Immature natural killer cell (primary cell): ENCODE results near the gene DNAJC22. TPM values are rescaled to one million over a fixed set of nuclear protein-coding genes. Genes with fewer than 3 reads are reported as not detected.
"Not testable (repeated sequence)": the region's sequence is repeated elsewhere in the genome, so short reads cannot be mapped to it uniquely, and the experiment has no call there.

Experiments
- DNase-seq, 3 donors: peaks; one replicate each; pipeline ENCODE4 v3.0.0; 2022; ENCODE audit warnings: mixed read lengths in 1 of 3
- H3K27ac Mint-ChIP-seq, 6 donors: one replicate each; pipeline ENCODE4 v1.8.0; 2020; ENCODE audit warnings: mixed read lengths in 6 of 6, mild to moderate bottlenecking in 5 of 6, inconsistent platforms in 4 of 6, moderate library complexity in 3 of 6
- H3K27me3 Mint-ChIP-seq, 3 donors: one replicate each; pipeline ENCODE4 v1.8.0; 2020 to 2021; ENCODE audit warnings: low read depth in 3 of 3, mild to moderate bottlenecking in 3 of 3, mixed read lengths in 3 of 3, moderate library complexity in 3 of 3, inconsistent platforms in 1 of 3
- H3K36me3 Mint-ChIP-seq, 3 donors: one replicate each; pipeline ENCODE4 v1.8.0; 2020; ENCODE audit warnings: mixed read lengths in 3 of 3, inconsistent platforms in 2 of 3, mild to moderate bottlenecking in 2 of 3
- H3K4me1 Mint-ChIP-seq, 2 donors: one replicate each; pipeline ENCODE4 v1.8.0; 2020; ENCODE audit warnings: inconsistent platforms in 2 of 2, mild to moderate bottlenecking in 2 of 2, mixed read lengths in 2 of 2, moderate library complexity in 1 of 2
- H3K4me3 Mint-ChIP-seq, 5 donors: one replicate each; pipeline ENCODE4 v1.8.0; 2020; ENCODE audit warnings: mild to moderate bottlenecking in 5 of 5, mixed read lengths in 5 of 5, inconsistent platforms in 3 of 5, moderate library complexity in 3 of 5
- H3K9me3 Mint-ChIP-seq, 6 donors: one replicate each; pipeline ENCODE4 v1.8.0; 2020; ENCODE audit warnings: mild to moderate bottlenecking in 6 of 6, mixed read lengths in 6 of 6, inconsistent platforms in 4 of 6, moderate library complexity in 3 of 6
- polyA plus RNA-seq, 3 donors: library from polyadenylated mRNA; unstranded; fragments of 300-500 nt; fragmentation: Illumina TruSeq; gene quantifications; one replicate each; pipeline ENCODE4 v1.2.3, GENCODE V29; 2021

DNAJC22 gene
- polyA plus RNA-seq, 3 donors from 2014 or later = not detected

DNA sequence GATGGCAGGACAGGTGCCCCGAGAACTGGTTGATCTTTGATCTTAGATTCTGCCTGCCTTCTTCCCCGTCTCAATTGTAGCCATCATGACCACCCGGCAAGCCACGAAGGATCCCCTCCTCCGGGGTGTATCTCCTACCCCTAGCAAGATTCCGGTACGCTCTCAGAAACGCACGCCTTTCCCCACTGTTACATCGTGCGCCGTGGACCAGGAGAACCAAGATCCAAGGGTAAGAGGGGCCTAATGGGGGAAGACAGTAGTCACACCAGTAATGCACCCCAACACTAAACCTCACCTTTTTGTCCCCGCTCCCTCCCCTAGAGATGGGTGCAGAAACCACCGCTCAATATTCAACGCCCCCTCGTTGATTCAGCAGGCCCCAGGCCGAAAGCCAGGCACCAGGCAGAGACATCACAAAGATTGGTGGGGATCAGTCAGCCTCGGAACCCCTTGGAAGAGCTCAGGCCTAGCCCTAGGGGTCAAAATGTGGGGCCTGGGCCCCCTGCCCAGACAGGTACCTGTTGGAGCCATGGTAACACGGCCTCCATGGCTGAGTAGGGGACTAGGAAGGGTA, 23.1 kb upstream of the DNAJC22 start:
- H3K36me3 Mint-ChIP-seq = no peaks in the 10 kb centered on the region
- peaks cover 0 to 7% (median 2%) of the 10 kb centered on the region in 3 donors for H3K27me3 Mint-ChIP-seq
- no peaks in the 10 kb centered on the region for H3K9me3 Mint-ChIP-seq
- H3K27ac Mint-ChIP-seq = peak overlapping the region in 2 of 6 donors; percentile 23 to 68
- H3K4me1 Mint-ChIP-seq = peaks cover 17 to 20% of the 10 kb centered on the region in 2 donors
- H3K4me3 Mint-ChIP-seq = peak overlapping the region; percentile 86 to 97 (median 91)
- no peak for DNase-seq

DNA sequence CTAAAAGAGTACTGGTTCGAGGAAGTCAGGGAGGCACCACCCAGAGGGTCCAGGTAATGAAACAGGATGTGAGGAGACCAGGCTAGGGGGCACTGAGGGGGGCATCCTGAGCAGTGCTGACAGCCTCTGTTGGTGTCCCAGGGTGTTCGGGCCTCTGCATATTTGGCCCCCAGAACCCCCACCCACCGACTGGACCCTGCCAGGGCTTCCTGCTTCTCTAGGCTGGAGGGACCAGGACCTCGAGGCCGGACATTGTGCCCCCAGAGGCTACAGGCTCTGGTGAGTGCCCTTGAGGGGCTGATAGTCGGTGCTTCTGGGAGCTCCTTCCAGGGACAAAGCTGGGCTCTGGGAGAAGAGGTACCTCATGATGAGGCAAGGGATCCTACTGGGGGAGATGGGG, 21.1 kb upstream of the DNAJC22 start:
- no peak overlapping the region for H3K27ac Mint-ChIP-seq
- H3K9me3 Mint-ChIP-seq = no peaks in the 10 kb centered on the region
- no peak overlapping the region for H3K4me3 Mint-ChIP-seq

GRCh38 chr12:49327368-49327767, 19.3 kb upstream of the DNAJC22 start:
- H3K4me1 Mint-ChIP-seq = peaks cover 12 to 15% of the 10 kb centered on the region in 2 donors
- no peak overlapping the region for H3K27ac Mint-ChIP-seq
- no peak overlapping the region for H3K4me3 Mint-ChIP-seq
- peaks cover 0 to 3% (median 0%) of the 10 kb centered on the region in 3 donors for H3K36me3 Mint-ChIP-seq
- no peak for DNase-seq
- no peaks in the 10 kb centered on the region for H3K9me3 Mint-ChIP-seq
- H3K27me3 Mint-ChIP-seq = peaks cover 1 to 9% (median 5%) of the 10 kb centered on the region in 3 donors

More for the DNA sequence above, 21.1 kb upstream of the DNAJC22 start:
- no peak for DNase-seq
- peaks cover 0 to 7% (median 2%) of the 10 kb centered on the region in 3 donors for H3K27me3 Mint-ChIP-seq
- H3K36me3 Mint-ChIP-seq = no peaks in the 10 kb centered on the region
- H3K4me1 Mint-ChIP-seq = peaks cover 17 to 20% of the 10 kb centered on the region in 2 donors

GRCh38 chr12:49327887-49328286, 18.8 kb upstream of the DNAJC22 start:
- Mint-ChIP-seq H3K27ac (no peak overlapping the region), H3K4me1 (peaks cover 10 to 12% of the 10 kb centered on the region in 2 donors), H3K36me3 (peaks cover 0 to 3% (median 0%) of the 10 kb centered on the region in 3 donors), H3K9me3 (no peaks in the 10 kb centered on the region), H3K4me3 (no peak overlapping the region), H3K27me3 (peaks cover 2 to 10% (median 4%) of the 10 kb centered on the region in 3 donors)
- no peak for DNase-seq

DNA sequence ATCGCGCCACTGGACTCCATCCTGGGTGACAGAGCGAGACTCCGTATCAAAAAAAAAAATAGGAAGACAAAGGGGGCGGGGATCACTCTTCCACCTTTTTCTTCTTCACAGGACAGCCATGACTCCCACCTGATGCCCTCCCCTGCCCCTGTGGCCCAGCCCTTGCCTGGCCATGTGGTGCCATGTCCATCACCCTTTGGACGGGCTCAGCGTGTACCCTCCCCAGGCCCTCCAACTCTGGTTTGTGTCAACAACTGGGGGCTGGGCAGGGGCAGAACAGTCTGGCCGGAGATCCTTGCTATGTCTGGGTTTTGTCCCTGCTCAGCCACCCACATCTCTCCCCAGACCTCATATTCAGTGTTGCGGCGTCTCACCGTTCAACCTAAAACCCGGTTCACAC, 17.9 kb upstream of the DNAJC22 start:
- Mint-ChIP-seq H3K4me3 (no peak overlapping the region), H3K27me3 (peaks cover 3 to 11% (median 3%) of the 10 kb centered on the region in 3 donors), H3K36me3 (peaks cover 0 to 3% (median 0%) of the 10 kb centered on the region in 3 donors), H3K27ac (no peak overlapping the region), H3K4me1 (peaks cover 5 to 7% of the 10 kb centered on the region in 2 donors), H3K9me3 (no peaks in the 10 kb centered on the region)
- no peak for DNase-seq

DNA sequence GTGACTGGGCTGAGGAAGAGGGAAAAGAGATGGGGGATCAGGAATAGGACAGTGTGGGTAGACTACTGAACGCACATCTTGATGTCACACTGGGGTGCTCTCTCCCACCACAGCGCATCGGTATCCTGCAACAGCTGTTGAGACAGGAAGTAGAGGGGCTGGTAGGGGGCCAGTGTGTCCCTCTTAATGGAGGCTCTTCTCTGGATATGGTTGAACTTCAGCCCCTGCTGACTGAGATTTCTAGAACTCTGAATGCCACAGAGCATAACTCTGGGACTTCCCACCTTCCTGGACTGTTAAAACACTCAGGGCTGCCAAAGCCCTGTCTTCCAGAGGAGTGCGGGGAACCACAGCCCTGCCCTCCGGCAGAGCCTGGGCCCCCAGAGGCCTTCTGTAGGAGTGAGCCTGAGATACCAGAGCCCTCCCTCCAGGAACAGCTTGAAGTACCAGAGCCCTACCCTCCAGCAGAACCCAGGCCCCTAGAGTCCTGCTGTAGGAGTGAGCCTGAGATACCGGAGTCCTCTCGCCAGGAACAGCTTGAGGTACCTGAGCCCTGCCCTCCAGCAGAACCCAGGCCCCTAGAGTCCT, 16.6 kb upstream of the DNAJC22 start:
- H3K27ac Mint-ChIP-seq = no peak overlapping the region
- DNase-seq = no peak

DNA sequence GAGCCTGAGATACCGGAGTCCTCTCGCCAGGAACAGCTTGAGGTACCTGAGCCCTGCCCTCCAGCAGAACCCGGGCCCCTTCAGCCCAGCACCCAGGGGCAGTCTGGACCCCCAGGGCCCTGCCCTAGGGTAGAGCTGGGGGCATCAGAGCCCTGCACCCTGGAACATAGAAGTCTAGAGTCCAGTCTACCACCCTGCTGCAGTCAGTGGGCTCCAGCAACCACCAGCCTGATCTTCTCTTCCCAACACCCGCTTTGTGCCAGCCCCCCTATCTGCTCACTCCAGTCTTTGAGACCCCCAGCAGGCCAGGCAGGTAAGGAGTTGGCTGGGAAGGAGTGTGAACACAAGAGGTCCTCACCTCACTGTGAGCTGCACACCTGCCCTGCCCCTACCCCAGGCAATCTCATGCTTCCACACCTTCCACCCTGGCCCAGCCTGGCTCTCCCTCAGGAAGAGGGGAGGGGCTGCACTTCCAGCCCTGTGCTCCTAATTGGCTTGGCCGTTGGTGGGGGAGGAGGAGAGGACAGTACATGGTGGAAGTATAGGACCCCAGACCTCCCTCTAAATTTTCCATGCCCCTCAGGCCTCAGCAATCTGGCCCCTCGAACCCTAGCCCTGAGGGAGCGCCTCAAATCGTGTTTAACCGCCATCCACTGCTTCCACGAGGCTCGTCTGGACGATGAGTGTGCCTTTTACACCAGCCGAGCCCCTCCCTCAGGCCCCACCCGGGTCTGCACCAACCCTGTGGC, 15.9 kb upstream of the DNAJC22 start:
- DNase-seq = no peak
- Mint-ChIP-seq H3K27ac (no peak overlapping the region), H3K4me3 (no peak overlapping the region), H3K9me3 (no peaks in the 10 kb centered on the region), H3K4me1 (peaks cover 10 to 12% of the 10 kb centered on the region in 2 donors), H3K27me3 (peaks cover 6 to 22% (median 13%) of the 10 kb centered on the region in 3 donors), H3K36me3 (peaks cover 0 to 3% (median 0%) of the 10 kb centered on the region in 3 donors)

More for the DNA sequence above, 16.6 kb upstream of the DNAJC22 start:
- peaks cover 5 to 7% of the 10 kb centered on the region in 2 donors for H3K4me1 Mint-ChIP-seq
- H3K27me3 Mint-ChIP-seq = peaks cover 4 to 19% (median 6%) of the 10 kb centered on the region in 3 donors
- no peak overlapping the region for H3K4me3 Mint-ChIP-seq
- H3K36me3 Mint-ChIP-seq = peaks cover 0 to 3% (median 0%) of the 10 kb centered on the region in 3 donors
- H3K9me3 Mint-ChIP-seq = no peaks in the 10 kb centered on the region

DNA sequence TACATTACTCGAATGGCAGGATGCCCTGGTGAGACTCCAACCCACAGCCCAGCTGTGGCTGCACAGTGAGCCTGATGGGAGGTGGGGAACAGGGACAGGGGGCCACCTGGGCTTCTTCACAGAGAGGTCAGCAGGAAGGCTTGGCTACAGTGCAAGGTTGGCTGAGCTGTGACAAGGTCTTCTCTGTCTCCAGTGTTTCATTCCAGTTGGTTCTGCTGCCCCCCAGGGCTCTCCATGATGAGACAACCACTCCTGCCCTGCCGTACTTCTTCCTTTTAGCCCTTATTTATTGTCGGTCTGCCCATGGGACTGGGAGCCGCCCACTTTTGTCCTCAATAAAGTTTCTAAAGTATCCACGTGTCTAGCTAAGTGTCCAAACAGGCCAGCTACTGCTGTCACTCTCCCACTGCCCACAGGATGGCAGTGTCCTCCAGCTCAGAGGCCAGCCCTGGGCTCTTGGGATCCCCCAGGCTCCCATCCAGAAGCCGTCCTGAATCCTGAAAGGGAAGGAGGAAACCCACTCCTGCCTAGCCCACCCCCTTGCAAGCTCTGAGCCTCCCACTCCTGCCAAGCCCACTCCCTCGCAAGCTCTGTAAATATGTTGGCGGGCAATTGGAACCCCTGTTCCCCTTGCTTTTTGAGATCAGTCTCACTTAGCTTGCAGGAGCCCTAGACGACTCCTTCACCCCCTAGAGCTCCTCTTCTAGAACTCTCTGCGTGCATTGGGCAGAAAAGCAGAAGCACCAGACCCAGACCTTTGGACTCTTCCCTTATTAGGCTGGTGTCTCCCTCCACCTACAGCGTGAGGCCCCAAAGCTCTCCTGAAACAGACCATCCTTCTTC, 15.1 kb upstream of the DNAJC22 start:
- peaks cover 10 to 12% of the 10 kb centered on the region in 2 donors for H3K4me1 Mint-ChIP-seq
- no peaks in the 10 kb centered on the region for H3K9me3 Mint-ChIP-seq
- H3K27me3 Mint-ChIP-seq = peaks cover 7 to 22% (median 14%) of the 10 kb centered on the region in 3 donors

GRCh38 chr12:49332441-49332861, 14.2 kb upstream of the DNAJC22 start:
- no peak overlapping the region for H3K27ac Mint-ChIP-seq
- H3K36me3 Mint-ChIP-seq = peaks cover 0 to 3% (median 0%) of the 10 kb centered on the region in 3 donors
- H3K27me3 Mint-ChIP-seq = peaks cover 13 to 26% (median 19%) of the 10 kb centered on the region in 3 donors
- DNase-seq = no peak
- H3K4me1 Mint-ChIP-seq = peaks cover 17% of the 10 kb centered on the region in 2 donors
- peak overlapping the region in 1 of 5 donors; percentile 40 for H3K4me3 Mint-ChIP-seq
- H3K9me3 Mint-ChIP-seq = no peaks in the 10 kb centered on the region

More for the DNA sequence above, 15.1 kb upstream of the DNAJC22 start:
- DNase-seq = no peak
- no peak overlapping the region for H3K27ac Mint-ChIP-seq
- no peak overlapping the region for H3K4me3 Mint-ChIP-seq
- H3K36me3 Mint-ChIP-seq = peaks cover 0 to 3% (median 0%) of the 10 kb centered on the region in 3 donors

DNA sequence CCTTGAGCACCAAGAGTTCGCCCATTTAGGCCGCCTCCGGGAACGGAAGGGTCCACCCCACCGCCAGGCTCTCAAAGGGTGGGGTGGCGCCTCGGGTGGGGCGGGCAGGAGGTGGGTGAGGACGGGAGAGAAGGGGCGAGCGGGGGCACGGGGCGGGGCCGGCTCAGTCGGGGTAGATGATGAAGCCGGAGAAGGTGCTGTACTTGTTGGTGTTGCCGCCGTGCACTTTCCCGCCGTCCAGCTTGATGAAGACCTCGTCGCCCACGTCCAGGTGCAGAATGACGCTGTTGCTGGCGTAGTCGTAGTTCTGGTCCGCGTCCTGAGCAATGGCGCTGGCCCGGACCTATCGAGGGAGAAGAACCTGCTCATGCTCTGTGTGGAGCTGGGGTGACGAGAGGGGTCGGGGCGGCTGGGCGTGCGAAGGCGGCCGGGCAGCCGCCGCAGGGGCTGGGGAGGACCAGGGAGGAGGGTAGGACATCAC, 13.8 kb upstream of the DNAJC22 start:
- H3K27ac Mint-ChIP-seq = no peak overlapping the region
- no peak for DNase-seq
- peak overlapping the region in 3 of 5 donors; percentile 26 to 62 (median 35) for H3K4me3 Mint-ChIP-seq
- no peaks in the 10 kb centered on the region for H3K9me3 Mint-ChIP-seq
- peaks cover 14 to 30% (median 21%) of the 10 kb centered on the region in 3 donors for H3K27me3 Mint-ChIP-seq
- H3K36me3 Mint-ChIP-seq = peaks cover 0 to 3% (median 0%) of the 10 kb centered on the region in 3 donors
- H3K4me1 Mint-ChIP-seq = peaks cover 20 to 21% of the 10 kb centered on the region in 2 donors

GRCh38 chr12:49333778-49334177, 12.9 kb upstream of the DNAJC22 start:
- not testable (repeated sequence) for H3K36me3 Mint-ChIP-seq, DNase-seq, H3K9me3 Mint-ChIP-seq, H3K27ac Mint-ChIP-seq, H3K4me3 Mint-ChIP-seq
- peaks cover 14 to 36% (median 25%) of the 10 kb centered on the region in 3 donors for H3K27me3 Mint-ChIP-seq
- peaks cover 20 to 21% of the 10 kb centered on the region in 2 donors for H3K4me1 Mint-ChIP-seq

GRCh38 chr12:49334226-49334625, 12.5 kb upstream of the DNAJC22 start:
- DNase-seq = no peak
- H3K27ac Mint-ChIP-seq = no peak overlapping the region
- H3K9me3 Mint-ChIP-seq = no peaks in the 10 kb centered on the region
- peaks cover 20 to 21% of the 10 kb centered on the region in 2 donors for H3K4me1 Mint-ChIP-seq
- peak overlapping the region in 1 of 5 donors; percentile 0 for H3K4me3 Mint-ChIP-seq
- peaks cover 14 to 36% (median 27%) of the 10 kb centered on the region in 3 donors for H3K27me3 Mint-ChIP-seq
- peaks cover 0 to 3% (median 0%) of the 10 kb centered on the region in 3 donors for H3K36me3 Mint-ChIP-seq

DNA sequence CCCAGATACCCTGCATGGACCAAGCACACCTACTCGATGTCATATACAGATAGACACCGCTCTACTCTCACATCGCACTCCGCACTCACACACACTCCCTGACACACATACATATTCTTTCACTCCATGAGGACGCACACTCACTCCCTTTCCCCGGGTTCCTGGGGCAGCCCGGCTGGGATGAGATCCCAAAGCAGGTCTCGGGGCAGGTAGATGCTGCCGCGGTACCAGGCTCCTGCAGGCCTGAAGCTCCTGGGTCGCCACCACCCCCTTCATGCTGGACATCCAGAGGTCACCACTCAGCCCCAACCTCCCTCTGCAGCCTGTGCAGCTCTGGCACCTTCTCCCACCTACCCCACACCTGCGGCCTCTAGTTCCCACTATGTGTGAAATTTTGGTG, 12.0 kb upstream of the DNAJC22 start:
- Mint-ChIP-seq H3K27ac (no peak overlapping the region), H3K4me3 (peak overlapping the region in 1 of 5 donors; percentile 0), H3K27me3 (peaks cover 14 to 36% (median 27%) of the 10 kb centered on the region in 3 donors), H3K4me1 (peaks cover 20 to 21% of the 10 kb centered on the region in 2 donors), H3K9me3 (no peaks in the 10 kb centered on the region), H3K36me3 (peaks cover 0 to 3% (median 0%) of the 10 kb centered on the region in 3 donors)
- DNase-seq = no peak
